Neutrophil (primary cell): ENCODE measurements around the gene NEGR1.

Source experiments
- H3K27ac ChIP-seq: fragments of 200-600 bp; sonication (generic); 2 replicates; pipeline ENCODE4 v1.5.1; 2016; ENCODE audit warnings: mild to moderate bottlenecking, moderate library complexity
- H3K27me3 ChIP-seq: fragments of 200-600 bp; sonication (generic); 2 replicates; pipeline ENCODE4 v1.6.0; 2016; ENCODE audit warnings: mild to moderate bottlenecking
- H3K36me3 ChIP-seq: fragments of 200-600 bp; sonication (generic); 2 replicates; pipeline ENCODE4 v1.5.1; 2017
- H3K4me1 ChIP-seq, 2 experiments: fragments of 200-600 bp in 1 of 2; sonication (generic) in 1 of 2; 1 replicate in 1 of 2; 2 replicates in 1 of 2; pipeline versions ENCODE4 v1.5.1 to v1.6.1; 2013 to 2016; ENCODE audit warnings: low read depth in 1 of 2, low read length in 1 of 2, mild to moderate bottlenecking in 1 of 2, moderate library complexity in 1 of 2; ENCODE audit not compliant: control insufficient read depth in 1 of 2, insufficient read depth in 1 of 2
- H3K4me3 ChIP-seq, 2 experiments: fragments of 200-600 bp in 1 of 2; sonication (generic) in 1 of 2; 1 replicate in 1 of 2; 2 replicates in 1 of 2; pipeline ENCODE4 v1.5.1; 2013 to 2016; ENCODE audit warnings: low read depth in 1 of 2, low read length in 1 of 2, mild to moderate bottlenecking in 1 of 2, moderate library complexity in 1 of 2
- H3K9me3 ChIP-seq: fragments of 200-600 bp; sonication (generic); 2 replicates; pipeline ENCODE4 v1.5.1; 2016
- CTCF ChIP-seq: fragments of 200-600 bp; sonication (generic); IDR thresholded peaks from 2 replicates; pipeline ENCODE4 v1.5.1; 2016; ENCODE audit warnings: antibody characterized with exemption

NEGR1 gene

GRCh38 chr1:71371581-71371980, 910.8 kb downstream of the NEGR1 start:
- no peak overlapping the region for H3K4me3 ChIP-seq
- H3K36me3 ChIP-seq = no peaks in the 10 kb centered on the region
- H3K4me1 ChIP-seq = no peaks in the 10 kb centered on the region
- no peaks in the 10 kb centered on the region for H3K9me3 ChIP-seq
- no peak overlapping the region for H3K27ac ChIP-seq
- TF ChIP-seq CTCF = no peak
- no peaks in the 10 kb centered on the region for H3K27me3 ChIP-seq

- no peaks in the 10 kb centered on the region for H3K27me3 ChIP-seq
- no peaks in the 10 kb centered on the region for H3K9me3 ChIP-seq
- H3K4me1 ChIP-seq = no peaks in the 10 kb centered on the region
- TF ChIP-seq CTCF = no peak
- no peak overlapping the region for H3K27ac ChIP-seq
- no peaks in the 10 kb centered on the region for H3K36me3 ChIP-seq
- no peak overlapping the region for H3K4me3 ChIP-seq
Observed at GRCh38 chr1:71364236-71364635, 918.1 kb downstream of the NEGR1 start.

- no peak overlapping the region for H3K27ac ChIP-seq
- H3K4me1 ChIP-seq = no peaks in the 10 kb centered on the region
- H3K36me3 ChIP-seq = no peaks in the 10 kb centered on the region
- no peak overlapping the region for H3K4me3 ChIP-seq
- TF ChIP-seq CTCF = no peak
- H3K9me3 ChIP-seq = no peaks in the 10 kb centered on the region
- no peaks in the 10 kb centered on the region for H3K27me3 ChIP-seq
Observed at GRCh38 chr1:71362691-71363090, 919.6 kb downstream of the NEGR1 start.

- Histone ChIP-seq H3K9me3 (no peaks in the 10 kb centered on the region), H3K36me3 (no peaks in the 10 kb centered on the region), H3K4me3 (no peak overlapping the region), H3K4me1 (no peaks in the 10 kb centered on the region), H3K27me3 (no peaks in the 10 kb centered on the region), H3K27ac (no peak overlapping the region)
- no peak for TF ChIP-seq CTCF
Observed at GRCh38 chr1:71362076-71362475, 920.3 kb downstream of the NEGR1 start.

GRCh38 chr1:71357708-71358107, 924.6 kb downstream of the NEGR1 start:
- no peak for TF ChIP-seq CTCF
- no peak overlapping the region for H3K4me3 ChIP-seq

GRCh38 chr1:71351438-71351837, 930.9 kb downstream of the NEGR1 start:
- no peak for TF ChIP-seq CTCF
- H3K36me3 ChIP-seq = no peaks in the 10 kb centered on the region
- no peaks in the 10 kb centered on the region for H3K27me3 ChIP-seq
- H3K9me3 ChIP-seq = no peaks in the 10 kb centered on the region
- H3K4me1 ChIP-seq = no peaks in the 10 kb centered on the region
- H3K4me3 ChIP-seq = no peak overlapping the region
- H3K27ac ChIP-seq = no peak overlapping the region

More at GRCh38 chr1:71357708-71358107, 924.6 kb downstream of the NEGR1 start:
- Histone ChIP-seq H3K9me3 (no peaks in the 10 kb centered on the region), H3K4me1 (no peaks in the 10 kb centered on the region), H3K36me3 (no peaks in the 10 kb centered on the region), H3K27ac (no peak overlapping the region), H3K27me3 (no peaks in the 10 kb centered on the region)
